Gastrocnemius medialis (tissue), 4 donors: ENCODE measurements around the gene ADARB1.

Source experiments
- CTCF ChIP-seq, 5 experiments: fragments of 450-650 bp in 3 of 5; fragments of 200-600 bp in 2 of 5; sonication (generic) in 2 of 5; IDR thresholded peaks in 4 of 5; conservative IDR thresholded peaks in 1 of 5; 1 replicate in 4 of 5; 2 replicates in 1 of 5; pipeline ENCODE4 v1.5.1; 2016 to 2019; ENCODE audit warnings: antibody characterized with exemption in 5 of 5, mild to moderate bottlenecking in 3 of 5, moderate library complexity in 3 of 5
- POLR2A ChIP-seq, 2 donors: fragments of 450-650 bp; IDR thresholded peaks; one replicate each; pipeline ENCODE4 v1.6.1; 2017; ENCODE audit warnings: antibody characterized with exemption in 2 of 2, mild to moderate bottlenecking in 2 of 2, moderate library complexity in 2 of 2

- TF ChIP-seq CTCF (IDR thresholded peaks at IDR 0.05 in 4 of 5, conservative IDR thresholded peaks at IDR 0.05 in 1 of 5) (peak in 2 of 5 experiments; percentile 15 to 35), POLR2A (IDR thresholded peaks at IDR 0.05) (no peak)
Measured at GRCh38 chr21:45045481-45045880, 28.9 kb upstream of the ADARB1 start.
